HepG2 (cell line): ENCODE measurements around the gene PRSS48. TPM values are rescaled to one million over a fixed set of nuclear protein-coding genes. Genes with fewer than 3 reads are reported as not detected.
A peak's percentile ranks its signal among the peaks of the same experiment; 100 is the strongest.

Experiments
- ATAC-seq: fragments of 200-7000 bp; cut with Tn5 transposase; 3 replicates; pipeline ENCODE4 v1.9.1; 2020; ENCODE audit warnings: mild to moderate bottlenecking, moderate library complexity
- BruUV-seq: library from RNA; stranded (reverse); fragments of 400-500 nt; replicated peaks from 2 replicates; lab custom pipeline; 2021; lab: Mats Ljungman, UMichigan
- CTCF ChIA-PET: fragments of 300-600 bp; formaldehyde crosslinking; extraction: SDS; loops from one replicate; lab custom pipeline; 2021; ENCODE audit warnings: low total read pairs, inconsistent platforms, low intra/inter-chr PET ratio; lab: Yijun Ruan, JAX
- POLR2A ChIA-PET: fragments of 350-600 bp; sonication (Branson Sonifier 250); formaldehyde crosslinking; loops from one replicate; lab custom pipeline; 2020; ENCODE audit warnings: antibody characterized with exemption, inconsistent platforms; lab: Yijun Ruan, JAX
- DNase-seq: peaks from one replicate; pipeline ENCODE4 v3.0.0-alpha.2; 2015; ENCODE audit warnings: low spot score
- FAIRE-seq: peaks from 3 replicates; lab custom pipeline; 2011; peaks lifted over from hg19 to GRCh38; lab: Jason Lieb, UNC
- H2AFZ ChIP-seq: one replicate; pipeline ENCODE4 v1.6.1; 2011; ENCODE audit warnings: low read length, inconsistent platforms
- H3K27ac ChIP-seq: fragments of 300-600 bp; 3 replicates; pipeline ENCODE4 v1.8.0; 2011; ENCODE audit warnings: mixed run types, mild to moderate bottlenecking, mixed read lengths, low read length, inconsistent platforms; ENCODE audit not compliant: insufficient read depth; ENCODE audit errors: extremely low read length
- H3K27me3 ChIP-seq, 2 experiments: fragments of 200-600 bp in 1 of 2; 2 replicates in 1 of 2; 3 replicates in 1 of 2; pipeline versions ENCODE4 v1.6.0 to v1.8.0; 2011; ENCODE audit warnings: low read length in 2 of 2, mild to moderate bottlenecking in 2 of 2, moderate library complexity in 2 of 2, inconsistent platforms in 1 of 2; ENCODE audit not compliant: insufficient read depth in 2 of 2, control insufficient read depth in 1 of 2
- H3K36me3 ChIP-seq, 2 experiments: fragments of 200-600 bp in 1 of 2; replicated peaks in 1 of 2; 2 replicates in 1 of 2; 3 replicates in 1 of 2; pipeline versions ENCODE4 v1.5.1 to v1.8.0; 2011; ENCODE audit warnings: low read length in 2 of 2, inconsistent platforms in 1 of 2; ENCODE audit not compliant: insufficient read depth in 2 of 2, control insufficient read depth in 1 of 2
- H3K4me1 ChIP-seq: 2 replicates; pipeline ENCODE4 v1.5.1; 2012; ENCODE audit warnings: low read length, inconsistent platforms; ENCODE audit not compliant: insufficient read depth
- H3K4me2 ChIP-seq: 2 replicates; pipeline ENCODE4 v1.6.0; 2011; ENCODE audit warnings: low read depth, low read length, inconsistent platforms
- H3K4me3 ChIP-seq, 3 experiments: fragments of 200-600 bp in 1 of 3; sonication (generic), shearing (Covaris generic) in 1 of 3; replicated peaks in 1 of 3; 2 replicates each; pipeline ENCODE4 v1.5.1; 2011 to 2016; ENCODE audit warnings: low read length in 3 of 3, inconsistent platforms in 2 of 3, low read depth in 2 of 3, mild to moderate bottlenecking in 2 of 3, control low read depth in 1 of 3, mixed read lengths in 1 of 3; ENCODE audit not compliant: insufficient read depth in 1 of 3
- H3K79me2 ChIP-seq: one replicate; pipeline ENCODE4 v1.6.1; 2011; ENCODE audit warnings: low read length, inconsistent platforms; ENCODE audit not compliant: insufficient read depth
- H3K9ac ChIP-seq: 2 replicates; pipeline ENCODE4 v1.6.0; 2011; ENCODE audit warnings: mild to moderate bottlenecking, low read depth, low read length, inconsistent platforms; ENCODE audit not compliant: insufficient read depth
- H3K9me3 ChIP-seq: 2 replicates; pipeline ENCODE4 v1.5.1; 2012; ENCODE audit warnings: mild to moderate bottlenecking, low read length
- H4K20me1 ChIP-seq: 2 replicates; pipeline ENCODE4 v1.6.0; 2011; ENCODE audit warnings: inconsistent platforms, mild to moderate bottlenecking, low read length, moderate library complexity; ENCODE audit not compliant: insufficient read depth
- FOXJ3 ChIP-seq: sonication (generic); formaldehyde crosslinking; IDR thresholded peaks from 2 replicates; pipeline ENCODE4 v1.4.0; 2020; ENCODE audit warnings: missing genetic modification reagents, mild to moderate bottlenecking, borderline replicate concordance
- GABPB1 ChIP-seq: IDR thresholded peaks from 2 replicates; pipeline ENCODE4 v1.6.1; 2016; ENCODE audit warnings: mild to moderate bottlenecking, missing genetic modification reagents, moderate library complexity, missing compliant biosample characterization
- KDM3A ChIP-seq: IDR thresholded peaks from 2 replicates; pipeline ENCODE4 v1.6.1; 2018; ENCODE audit warnings: low read depth, missing compliant biosample characterization
- NR3C1 ChIP-seq: sonication (generic); formaldehyde crosslinking; IDR thresholded peaks from 2 replicates; pipeline ENCODE4 v1.4.0; 2020; ENCODE audit warnings: missing genetic modification reagents
- PITX1 ChIP-seq: sonication (generic); formaldehyde crosslinking; IDR thresholded peaks from 2 replicates; pipeline ENCODE4 v1.5.1; 2020; ENCODE audit warnings: mild to moderate bottlenecking, missing genetic modification reagents
- RCOR2 ChIP-seq: IDR thresholded peaks from 2 replicates; pipeline ENCODE4 v1.6.1; 2016; ENCODE audit warnings: missing biosample characterization, missing genetic modification reagents
- SCMH1 ChIP-seq: sonication (generic); formaldehyde crosslinking; IDR thresholded peaks from 2 replicates; pipeline ENCODE4 v1.9.0; 2021; ENCODE audit warnings: missing genetic modification reagents, mild to moderate bottlenecking, borderline replicate concordance
- STAT6 ChIP-seq: sonication (generic); formaldehyde crosslinking; IDR thresholded peaks from 2 replicates; pipeline ENCODE4 v1.4.0; 2020; ENCODE audit warnings: missing genetic modification reagents, mild to moderate bottlenecking, borderline replicate concordance
- TFE3 ChIP-seq: IDR thresholded peaks from 2 replicates; pipeline ENCODE4 v1.6.1; 2016
- ZNF230 ChIP-seq: sonication (generic); formaldehyde crosslinking; IDR thresholded peaks from 2 replicates; pipeline ENCODE4 v1.4.0; 2020; ENCODE audit warnings: mild to moderate bottlenecking, missing genetic modification reagents
- ZNF275 ChIP-seq: sonication (generic); formaldehyde crosslinking; IDR thresholded peaks from 2 replicates; pipeline ENCODE4 v1.8.0; 2022; ENCODE audit warnings: missing genetic modification reagents, mild to moderate bottlenecking, inconsistent platforms, borderline replicate concordance
- ZNF446 ChIP-seq: sonication (generic); formaldehyde crosslinking; IDR thresholded peaks from 2 replicates; pipeline ENCODE4 v1.5.0; 2020; ENCODE audit warnings: mild to moderate bottlenecking, missing genetic modification reagents
- ZNF484 ChIP-seq: sonication (generic); formaldehyde crosslinking; IDR thresholded peaks from 2 replicates; pipeline ENCODE4 v1.5.1; 2020; ENCODE audit warnings: mild to moderate bottlenecking, low read depth, missing genetic modification reagents, borderline replicate concordance
- ZNF546 ChIP-seq: sonication (generic); formaldehyde crosslinking; conservative IDR thresholded peaks from 2 replicates; pipeline ENCODE4 v1.8.1; 2023; ENCODE audit warnings: mild to moderate bottlenecking, missing genetic modification reagents
- ZNF597 ChIP-seq: sonication (generic); formaldehyde crosslinking; IDR thresholded peaks from 2 replicates; pipeline ENCODE4 v1.5.0; 2020; ENCODE audit warnings: missing genetic modification reagents
- ZNF629 ChIP-seq: sonication (generic); formaldehyde crosslinking; conservative IDR thresholded peaks from 2 replicates; pipeline ENCODE4 v1.5.0; 2020; ENCODE audit warnings: missing genetic modification reagents
- WGBS: methylation state at CpG from one replicate; pipeline ENCODE4 v1.1.6; 2017; ENCODE audit warnings: low lambda C conversion rate; 5-methylcytosine and 5-hydroxymethylcytosine counted together
- in situ Hi-C: cut with HindIII; loops from 2 replicates; pipeline ENCODE4 v1.10.0; 2017; ENCODE audit warnings: low pct_unique_long_range_greater_than_20kb; ENCODE audit not compliant: extremely low pct_ligation_motif_present
- intact Hi-C: fragments of 100-400 bp; cut with micrococcal nuclease; formaldehyde crosslinking; loops from one replicate; pipeline ENCODE4 v1.10.0; 2022; ENCODE audit not compliant: unreplicated experiment
- polyA plus RNA-seq, 8 experiments: library from polyadenylated mRNA; depleted of rRNA in 3 of 8; stranded (reverse) in 7 of 8; unstranded in 1 of 8; fragments of >200 nt; fragmentation: Illumina TruSeq in 4 of 8; extraction: Trizol in 4 of 8; gene quantifications; 2 replicates each; pipeline versions ENCODE4 v1.2.1 to v1.2.3, GENCODE V29; 2011 to 2016; ENCODE audit warnings: low read depth in 4 of 8, missing spikeins in 1 of 8, mixed read lengths in 1 of 8; ENCODE audit not compliant: insufficient read depth in 1 of 8
- total RNA-seq, 5 experiments: library from RNA; depleted of rRNA; stranded (reverse); fragments of >200 nt; fragmentation: Illumina TruSeq; extraction: Trizol; gene quantifications; 2 replicates each; pipeline ENCODE4 v1.2.3, GENCODE V29; 2016; ENCODE audit warnings: low read depth in 1 of 5

PRSS48 gene
- total and polyA plus RNA-seq, 2 of the 13 experiments (the other 11 are each of a cell fraction or from before 2014, with no cell fraction given): not detected

GRCh38 chr4:151319490-151319889 is 42.5 kb downstream of the PRSS48 start:
- Histone ChIP-seq H3K9ac (no peak overlapping the region), H4K20me1 (peaks cover 60% of the 10 kb centered on the region), H3K36me3 (peaks cover 5 to 32% of the 10 kb centered on the region in 2 experiments), H2AFZ (no peak overlapping the region), H3K27ac (no peak overlapping the region), H3K4me3 (no peak overlapping the region; a peak in 1 of 6 replicates), H3K27me3 (no peaks in the 10 kb centered on the region; a peak in 1 of 5 replicates), H3K4me2 (peak overlapping the region; percentile 86; the same call in 1 of the 2 replicates), H3K9me3 (no peaks in the 10 kb centered on the region), H3K79me2 (peaks cover 98% of the 10 kb centered on the region), H3K4me1 (peaks cover 78% of the 10 kb centered on the region)
- intact Hi-C loops: no loop called here
- DNase-seq: no peak
- no TSS peak for BruUV-seq
- FAIRE-seq: no peak
- POLR2A ChIA-PET: no interaction called here
- 90% methylated on average over 1 of the region's 1 CpG for WGBS
- in situ Hi-C loops: no loop called here
- ATAC-seq: no peak
- CTCF ChIA-PET: no interaction called here
- TF ChIP-seq ZNF275 (CRISPR knock-in tag) (no peak), ZNF446 (no peak), STAT6 (CRISPR knock-in tag) (no peak), FOXJ3 (CRISPR knock-in tag) (no peak), ZNF484 (no peak), PITX1 (no peak), TFE3 (CRISPR knock-in tag) (no peak), ZNF546 (CRISPR knock-in tag) (no peak), ZNF597 (no peak), ZNF230 (no peak), KDM3A (CRISPR knock-in tag) (no peak), NR3C1 (CRISPR knock-in tag) (no peak), RCOR2 (CRISPR knock-in tag) (0 out of 2 replicates have a peak, but pooled peaks have one; percentile 32), ZNF629 (peak; percentile 90), SCMH1 (no peak), GABPB1 (CRISPR knock-in tag) (no peak)
